ENCODE results near the gene EML6.

DNA sequence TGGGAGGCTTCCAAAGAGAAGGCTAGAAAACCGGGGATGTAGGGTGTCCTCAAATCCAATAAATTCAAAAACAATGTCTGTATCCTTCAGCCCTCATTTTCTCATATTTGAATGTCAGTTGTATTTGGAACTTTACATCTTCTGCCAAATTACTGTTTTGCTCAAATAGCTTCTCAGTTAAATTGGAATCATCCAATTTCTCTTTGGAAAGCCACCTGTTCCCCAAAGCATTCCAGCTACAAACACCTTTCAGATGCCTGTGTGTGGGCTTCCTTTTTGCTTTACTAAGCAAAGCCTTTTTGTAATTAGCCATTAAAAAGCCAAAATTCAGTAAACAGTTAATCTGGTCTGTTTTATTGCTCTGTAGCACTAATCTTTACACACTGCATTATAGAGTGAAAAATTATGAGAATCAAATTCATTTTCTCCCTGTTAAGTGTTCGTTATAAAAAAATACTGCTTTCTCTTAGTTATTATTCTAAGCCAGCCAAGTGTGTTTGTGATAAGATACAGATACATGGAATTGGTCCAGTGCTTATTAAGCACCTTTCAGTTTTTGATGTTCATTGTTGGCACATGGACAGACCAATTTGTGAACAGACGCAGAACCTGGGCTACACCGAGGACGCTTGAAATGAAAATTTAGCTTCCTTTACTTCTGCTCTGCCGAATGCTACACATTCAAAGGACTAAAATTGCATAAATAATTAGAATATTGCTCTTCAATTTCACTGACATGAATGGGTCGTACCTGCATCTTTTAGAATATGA is 175.2 kb downstream of the EML6 start:
- TF ChIP-seq POLR2AphosphoS5 (IDR thresholded peaks at IDR 0.05; ENCODE audit: low read depth, low read length) (no peak), SIN3A (IDR thresholded peaks at IDR 0.05; ENCODE audit: borderline replicate concordance, insufficient read depth, low read length) (no peak), TAF1 (IDR thresholded peaks at IDR 0.05; ENCODE audit: borderline replicate concordance, insufficient read depth, low read length) (no peak)
- TF ChIP-seq, protein P1, sequence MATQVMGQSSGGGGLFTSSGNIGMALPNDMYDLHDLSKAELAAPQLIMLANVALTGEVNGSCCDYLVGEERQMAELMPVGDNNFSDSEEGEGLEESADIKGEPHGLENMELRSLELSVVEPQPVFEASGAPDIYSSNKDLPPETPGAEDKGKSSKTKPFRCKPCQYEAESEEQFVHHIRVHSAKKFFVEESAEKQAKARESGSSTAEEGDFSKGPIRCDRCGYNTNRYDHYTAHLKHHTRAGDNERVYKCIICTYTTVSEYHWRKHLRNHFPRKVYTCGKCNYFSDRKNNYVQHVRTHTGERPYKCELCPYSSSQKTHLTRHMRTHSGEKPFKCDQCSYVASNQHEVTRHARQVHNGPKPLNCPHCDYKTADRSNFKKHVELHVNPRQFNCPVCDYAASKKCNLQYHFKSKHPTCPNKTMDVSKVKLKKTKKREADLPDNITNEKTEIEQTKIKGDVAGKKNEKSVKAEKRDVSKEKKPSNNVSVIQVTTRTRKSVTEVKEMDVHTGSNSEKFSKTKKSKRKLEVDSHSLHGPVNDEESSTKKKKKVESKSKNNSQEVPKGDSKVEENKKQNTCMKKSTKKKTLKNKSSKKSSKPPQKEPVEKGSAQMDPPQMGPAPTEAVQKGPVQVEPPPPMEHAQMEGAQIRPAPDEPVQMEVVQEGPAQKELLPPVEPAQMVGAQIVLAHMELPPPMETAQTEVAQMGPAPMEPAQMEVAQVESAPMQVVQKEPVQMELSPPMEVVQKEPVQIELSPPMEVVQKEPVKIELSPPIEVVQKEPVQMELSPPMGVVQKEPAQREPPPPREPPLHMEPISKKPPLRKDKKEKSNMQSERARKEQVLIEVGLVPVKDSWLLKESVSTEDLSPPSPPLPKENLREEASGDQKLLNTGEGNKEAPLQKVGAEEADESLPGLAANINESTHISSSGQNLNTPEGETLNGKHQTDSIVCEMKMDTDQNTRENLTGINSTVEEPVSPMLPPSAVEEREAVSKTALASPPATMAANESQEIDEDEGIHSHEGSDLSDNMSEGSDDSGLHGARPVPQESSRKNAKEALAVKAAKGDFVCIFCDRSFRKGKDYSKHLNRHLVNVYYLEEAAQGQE (IDR thresholded peaks at IDR 0.05; ENCODE audit: insufficient read depth in 1 of 2, low read depth in 2 of 2, low read length in 2 of 2) = no peak
